HUES6 (cell line): ENCODE data around the gene SLC25A42.

ENCODE experiments used
- H3K27ac ChIP-seq: 2 replicates; pipeline ENCODE4 v1.7.0; 2013; ENCODE audit warnings: low read depth, mild to moderate bottlenecking, low read length, inconsistent platforms
- H3K27me3 ChIP-seq: 2 replicates; pipeline ENCODE4 v1.6.1; 2013; ENCODE audit warnings: low read length; ENCODE audit not compliant: control insufficient read depth, insufficient read depth
- H3K36me3 ChIP-seq: 2 replicates; pipeline ENCODE4 v1.6.1; 2013; ENCODE audit warnings: low read length; ENCODE audit not compliant: control insufficient read depth, insufficient read depth
- H3K4me1 ChIP-seq: 2 replicates; pipeline ENCODE4 v1.6.1; 2013; ENCODE audit warnings: low read length; ENCODE audit not compliant: control insufficient read depth, insufficient read depth
- H3K4me3 ChIP-seq: 2 replicates; pipeline ENCODE4 v1.5.1; 2013; ENCODE audit warnings: low read depth, low read length
- H3K9ac ChIP-seq: one replicate; pipeline ENCODE4 v1.6.1; 2013; ENCODE audit warnings: mild to moderate bottlenecking, low read length
- H3K9me3 ChIP-seq: 2 replicates; pipeline ENCODE4 v1.6.1; 2013; ENCODE audit warnings: low read depth, low read length; ENCODE audit not compliant: control insufficient read depth, insufficient read depth

The SLC25A42 gene

DNA sequence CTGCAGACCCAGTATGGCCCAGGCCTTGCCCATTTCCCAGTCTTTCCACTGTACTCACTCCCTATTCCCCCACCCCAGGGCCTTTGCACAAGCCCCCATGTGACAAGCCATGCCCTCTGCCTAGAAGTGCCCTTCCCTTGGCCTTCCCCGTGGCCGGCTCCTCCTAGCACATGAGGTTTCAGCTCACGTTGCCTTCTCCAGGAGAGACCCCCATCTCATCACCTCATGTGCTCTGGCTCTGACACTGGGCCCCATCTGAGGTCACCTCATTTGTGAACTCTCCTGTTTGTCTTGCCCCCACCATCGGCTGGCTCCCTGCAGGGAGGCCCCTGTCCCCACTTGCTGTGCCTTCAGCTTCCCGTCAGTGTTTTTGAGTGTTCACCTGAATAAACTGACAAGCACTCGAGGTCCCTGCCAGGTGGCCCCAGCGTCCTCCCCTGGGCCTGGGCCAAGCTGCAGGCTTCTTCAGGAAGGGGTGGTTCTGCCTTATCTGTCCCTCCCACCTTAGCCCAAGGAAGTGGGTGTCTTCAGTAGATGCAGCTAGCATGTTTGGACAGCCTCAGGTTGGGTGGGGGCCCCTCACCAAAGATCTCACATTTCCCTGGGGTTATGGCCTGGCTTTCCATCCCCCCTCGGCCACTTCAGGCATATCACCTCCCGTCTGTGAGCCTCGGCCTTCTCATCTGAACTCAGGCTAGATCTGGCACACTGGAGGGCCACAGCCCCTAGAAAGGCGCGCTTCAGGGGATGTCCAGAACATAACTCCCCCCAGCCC is 3.8 kb upstream of the SLC25A42 start:
- peaks cover 17% of the 10 kb centered on the region for H3K4me1 ChIP-seq
- H3K9me3 ChIP-seq, result no peaks in the 10 kb centered on the region
- H3K27ac ChIP-seq, result no peak overlapping the region
- H3K4me3 ChIP-seq, result no peak overlapping the region
- H3K9ac ChIP-seq, result no peak overlapping the region
- peaks cover 10% of the 10 kb centered on the region for H3K27me3 ChIP-seq
- peaks cover 43% of the 10 kb centered on the region for H3K36me3 ChIP-seq

DNA sequence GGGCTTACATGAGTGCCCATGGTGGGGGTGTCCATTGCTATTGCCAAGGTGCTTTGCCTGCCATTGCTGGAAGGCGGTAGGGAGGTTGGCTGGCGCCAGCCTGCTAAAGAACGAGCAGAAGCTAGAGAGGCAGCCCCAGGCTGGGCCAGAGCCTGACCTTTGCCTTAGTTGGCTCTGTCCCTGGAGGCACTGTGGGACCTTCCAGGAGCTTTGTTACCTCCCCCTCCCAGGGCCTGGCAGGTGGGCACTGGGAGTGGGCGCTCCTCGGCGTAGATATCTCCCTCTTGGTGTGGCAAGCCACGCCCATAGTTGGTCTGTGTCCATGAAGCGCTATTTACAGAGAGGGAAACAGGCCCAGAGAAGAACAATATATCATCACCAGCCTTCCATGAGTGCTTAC is 2.3 kb upstream of the SLC25A42 start:
- Histone ChIP-seq H3K9ac (no peak overlapping the region), H3K27me3 (peaks cover 15% of the 10 kb centered on the region), H3K9me3 (no peaks in the 10 kb centered on the region), H3K4me3 (no peak overlapping the region), H3K4me1 (peaks cover 23% of the 10 kb centered on the region), H3K36me3 (peaks cover 33% of the 10 kb centered on the region), H3K27ac (no peak overlapping the region)

DNA sequence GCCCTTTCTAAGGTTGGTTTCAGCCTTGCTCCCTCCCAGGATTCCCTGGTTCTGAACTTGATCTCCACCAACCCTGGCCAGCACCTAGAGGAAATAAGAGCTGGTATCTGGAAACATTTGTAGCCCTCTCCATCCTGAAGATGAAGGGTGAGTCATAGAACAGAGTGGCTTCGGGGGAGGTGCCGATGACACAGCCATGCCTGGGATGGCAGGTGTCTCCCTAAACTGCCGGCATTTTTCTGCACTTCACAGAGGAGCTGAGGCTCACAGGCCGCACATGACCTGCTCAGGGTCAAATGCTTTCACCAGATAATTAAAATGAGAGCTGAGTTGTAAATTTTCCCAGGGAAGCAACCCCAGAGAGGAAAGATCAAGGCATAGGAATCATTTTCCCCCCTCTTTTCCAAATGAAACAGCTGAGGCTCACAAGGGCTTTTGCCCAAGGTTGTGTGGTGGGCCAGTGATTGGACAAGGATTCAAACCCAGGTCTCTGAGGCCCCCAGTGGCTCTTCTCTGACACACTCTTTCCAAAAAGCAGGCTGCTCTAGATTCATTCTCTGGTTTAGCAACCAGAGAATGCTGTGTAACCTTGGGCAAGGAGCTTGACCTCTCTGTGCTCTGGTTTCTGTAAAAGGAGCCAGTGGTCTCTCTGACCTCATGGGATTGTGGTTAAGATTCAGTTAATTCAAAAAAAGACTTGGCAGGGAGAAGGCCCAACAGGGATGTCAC is 1.2 kb upstream of the SLC25A42 start:
- Histone ChIP-seq H3K4me1 (peaks cover 23% of the 10 kb centered on the region), H3K9ac (peak overlapping the region; percentile 65), H3K9me3 (no peaks in the 10 kb centered on the region), H3K27me3 (peaks cover 26% of the 10 kb centered on the region), H3K4me3 (peak overlapping the region; percentile 63), H3K36me3 (peaks cover 23% of the 10 kb centered on the region), H3K27ac (no peak overlapping the region)

DNA sequence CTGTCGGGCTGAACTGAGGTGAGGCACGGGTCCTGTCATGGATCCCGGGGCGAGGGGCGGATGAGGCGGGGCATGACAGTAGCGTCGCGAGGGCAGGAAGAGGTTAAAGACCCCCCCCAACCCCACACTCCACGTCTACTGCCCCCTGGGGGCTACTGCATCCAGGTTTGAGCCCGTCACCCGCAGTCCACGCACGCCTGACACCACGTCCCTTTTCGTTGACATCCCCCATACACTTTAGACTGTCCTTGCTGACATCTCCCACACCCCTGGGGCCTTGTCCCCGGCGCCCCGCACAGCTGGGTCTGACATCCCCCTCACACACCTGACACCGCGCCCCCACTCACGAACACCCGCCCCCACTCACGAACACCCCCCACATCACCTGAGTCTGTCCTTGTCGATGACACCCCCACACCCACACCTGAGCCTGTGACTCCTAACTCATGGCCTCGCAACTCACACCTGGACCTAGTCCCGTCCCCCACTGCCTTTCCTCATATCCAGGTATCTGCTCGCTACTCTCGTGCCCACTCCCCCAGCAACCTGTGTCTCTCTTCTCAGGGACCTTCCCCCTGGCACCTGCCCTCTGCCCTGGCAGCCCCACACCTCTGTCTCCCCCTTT is 416 bp downstream of the SLC25A42 start:
- peak overlapping the region; percentile 63 for H3K4me3 ChIP-seq
- no peak overlapping the region for H3K27ac ChIP-seq
- no peaks in the 10 kb centered on the region for H3K9me3 ChIP-seq
- no peak overlapping the region for H3K9ac ChIP-seq
- H3K27me3 ChIP-seq, result peaks cover 29% of the 10 kb centered on the region
- H3K4me1 ChIP-seq, result peaks cover 23% of the 10 kb centered on the region
- H3K36me3 ChIP-seq, result peaks cover 10% of the 10 kb centered on the region; the same call in 1 of the 2 replicates

DNA sequence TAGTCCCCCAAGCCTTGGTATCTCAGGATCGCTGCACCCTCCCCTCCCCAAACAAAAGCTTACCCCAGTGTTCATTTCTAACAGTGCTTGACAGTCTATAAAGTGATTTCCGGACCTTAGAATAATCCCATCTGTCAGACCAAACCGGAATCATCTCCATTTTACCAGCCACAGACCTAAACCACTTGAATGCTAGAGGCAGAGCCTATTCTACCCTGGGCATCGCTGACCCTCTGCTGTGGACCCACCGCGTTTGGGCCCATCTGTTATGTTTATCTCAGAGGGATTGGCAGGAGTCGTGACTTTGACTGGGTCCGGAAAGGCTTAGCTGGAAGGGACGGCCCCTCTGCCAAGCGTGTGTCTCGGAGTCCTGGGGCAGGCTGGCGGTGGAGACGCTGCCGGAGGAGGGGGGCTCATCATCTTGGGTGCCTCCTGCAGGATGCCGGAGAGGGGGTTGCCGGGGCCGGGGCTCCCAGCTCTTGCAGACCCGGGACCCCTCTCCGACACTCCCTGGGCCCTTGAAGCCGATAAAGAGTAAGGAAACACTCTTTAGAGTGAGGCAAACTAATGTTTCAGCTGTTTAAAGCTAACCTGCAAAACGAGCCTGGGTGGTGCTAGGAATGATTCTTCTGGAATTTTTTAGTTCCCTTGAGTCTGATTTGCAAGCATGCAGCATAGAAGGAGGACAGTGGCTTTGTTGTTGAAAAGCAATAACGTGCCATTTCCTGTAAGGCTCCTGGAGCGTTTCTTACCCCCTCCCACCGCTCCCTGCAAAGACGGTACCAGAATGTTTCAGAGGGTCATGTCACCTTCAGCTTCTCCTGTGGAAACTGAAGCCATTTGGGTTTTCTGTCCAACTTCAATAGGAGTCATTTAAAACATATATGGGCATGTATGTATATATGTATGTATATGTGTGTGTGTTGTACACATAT is 1.3 kb downstream of the SLC25A42 start:
- H3K9me3 ChIP-seq, result no peaks in the 10 kb centered on the region
- H3K36me3 ChIP-seq, result 0 out of 2 replicates have a peak, but pooled peaks cover 2% of the 10 kb centered on the region
- no peak overlapping the region for H3K27ac ChIP-seq
- peaks cover 23% of the 10 kb centered on the region for H3K4me1 ChIP-seq
- H3K4me3 ChIP-seq, result peak overlapping the region; percentile 63
- H3K9ac ChIP-seq, result no peak overlapping the region
- H3K27me3 ChIP-seq, result peaks cover 32% of the 10 kb centered on the region

DNA sequence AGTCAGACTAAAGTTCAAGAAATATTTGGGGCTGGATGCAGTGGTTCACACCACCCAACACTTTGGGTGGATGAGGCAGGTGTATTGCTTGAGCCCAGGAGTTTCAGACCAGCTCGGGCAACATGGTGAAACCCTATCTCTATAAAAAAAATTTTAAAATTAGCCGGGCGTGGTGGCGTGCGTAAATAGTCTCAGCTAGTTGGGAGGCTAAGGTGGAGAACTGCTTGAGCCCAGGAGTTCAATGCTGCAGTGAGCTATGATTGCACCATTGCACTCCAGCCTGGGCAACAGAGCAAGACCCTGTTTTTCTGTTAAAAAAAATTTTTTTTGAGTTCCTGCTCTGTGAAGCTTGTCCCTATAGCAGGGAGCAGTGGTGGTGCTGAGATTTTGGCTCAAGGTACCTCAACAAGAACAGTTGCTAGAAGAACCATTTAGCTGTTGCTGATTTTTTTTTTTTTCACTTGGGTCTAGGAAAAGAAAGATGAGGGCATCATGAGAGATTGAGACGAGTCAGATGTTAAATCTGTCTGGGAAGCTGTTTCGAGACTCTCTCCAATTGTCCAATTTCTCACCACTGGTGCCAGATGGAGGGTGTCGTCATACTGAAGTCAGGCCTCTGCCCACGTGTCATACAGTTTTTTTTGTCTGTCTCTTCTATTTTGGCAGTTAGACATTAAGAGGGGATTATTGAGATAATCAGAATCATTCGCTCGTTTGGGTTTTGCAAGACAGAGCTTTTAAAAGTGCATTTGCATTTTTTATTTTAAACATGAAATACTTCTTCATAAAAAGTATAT is 3.7 kb downstream of the SLC25A42 start:
- H3K27ac ChIP-seq, result no peak overlapping the region
- no peak overlapping the region for H3K9ac ChIP-seq
- H3K36me3 ChIP-seq, result no peaks in the 10 kb centered on the region

DNA sequence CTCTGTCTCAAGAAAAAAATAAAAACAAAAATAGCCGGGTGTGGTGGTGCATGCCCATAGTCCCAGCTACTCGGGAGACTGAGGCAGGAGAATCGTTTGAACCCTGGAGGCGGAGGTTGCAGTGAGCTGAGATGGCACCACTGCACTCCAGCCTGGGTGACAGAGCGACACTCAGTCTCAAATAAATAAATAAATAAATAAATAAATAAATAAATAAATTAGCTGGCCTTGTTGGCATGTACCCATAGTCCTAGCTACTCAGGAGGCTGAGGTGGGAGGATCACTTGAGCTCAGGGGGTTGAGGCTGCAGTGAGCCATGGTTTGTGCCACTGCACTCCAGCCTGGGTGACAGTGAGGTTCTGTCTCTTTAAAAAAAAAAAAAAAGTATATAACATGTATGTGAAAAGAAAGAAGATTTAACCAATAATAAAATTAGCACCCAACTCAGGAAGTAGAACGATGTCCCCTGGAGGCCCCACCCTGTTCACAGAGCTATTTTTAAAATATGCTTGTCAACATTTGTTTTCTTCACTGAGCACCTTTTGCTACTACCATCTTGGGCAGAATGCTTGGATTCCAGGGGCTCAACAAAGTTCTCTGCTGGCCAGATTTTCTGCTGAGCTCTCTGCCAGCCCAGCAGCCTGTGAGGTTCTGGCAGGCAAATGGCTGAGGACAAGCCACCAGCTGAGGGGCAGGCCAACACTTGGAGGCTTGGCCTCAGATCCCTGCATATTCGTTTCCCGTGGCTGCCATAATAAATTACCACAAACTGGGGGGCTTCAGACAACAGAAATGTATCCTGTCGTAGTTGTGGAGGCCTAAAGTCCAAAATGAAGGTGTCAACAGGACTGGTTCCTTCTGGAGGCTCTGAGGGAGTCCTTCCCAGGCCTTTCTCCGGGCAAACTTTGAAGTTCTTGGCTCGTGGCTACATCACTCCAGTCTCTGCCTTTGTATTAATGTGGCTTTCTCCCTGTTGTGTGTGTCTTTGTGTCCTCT is 5.2 kb downstream of the SLC25A42 start:
- H3K36me3 ChIP-seq, result no peaks in the 10 kb centered on the region
- H3K27me3 ChIP-seq, result peaks cover 37% of the 10 kb centered on the region
- H3K27ac ChIP-seq, result no peak overlapping the region
- H3K4me3 ChIP-seq, result no peak overlapping the region
- H3K4me1 ChIP-seq, result peaks cover 15% of the 10 kb centered on the region
- no peak overlapping the region for H3K9ac ChIP-seq
- no peaks in the 10 kb centered on the region for H3K9me3 ChIP-seq

More for the DNA sequence above, 3.7 kb downstream of the SLC25A42 start:
- Histone ChIP-seq H3K4me1 (peaks cover 18% of the 10 kb centered on the region), H3K9me3 (no peaks in the 10 kb centered on the region), H3K4me3 (no peak overlapping the region), H3K27me3 (peaks cover 37% of the 10 kb centered on the region)

DNA sequence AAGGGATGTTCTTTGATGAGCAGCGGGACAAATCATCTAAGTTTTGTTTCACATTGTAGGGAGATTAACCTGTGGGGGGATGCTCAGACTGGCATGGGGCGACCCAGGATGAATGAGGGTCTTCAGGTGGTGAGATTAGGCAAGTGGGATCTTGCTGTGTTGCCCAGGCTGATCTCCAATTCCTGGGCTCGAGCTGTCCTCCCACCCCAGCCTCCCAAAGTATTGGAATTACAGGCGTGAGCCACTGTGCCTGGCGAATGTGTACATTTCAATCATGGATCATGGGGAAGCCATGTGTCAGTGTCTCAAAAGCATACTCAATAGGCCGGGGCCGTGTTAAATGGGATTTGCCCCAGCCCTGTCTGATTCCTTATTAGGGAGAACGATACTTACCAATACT is 8.1 kb downstream of the SLC25A42 start:
- Histone ChIP-seq H3K9me3 (no peaks in the 10 kb centered on the region), H3K27ac (no peak overlapping the region), H3K36me3 (no peaks in the 10 kb centered on the region), H3K4me3 (no peak overlapping the region), H3K9ac (no peak overlapping the region), H3K27me3 (peaks cover 25% of the 10 kb centered on the region), H3K4me1 (no peaks in the 10 kb centered on the region)

DNA sequence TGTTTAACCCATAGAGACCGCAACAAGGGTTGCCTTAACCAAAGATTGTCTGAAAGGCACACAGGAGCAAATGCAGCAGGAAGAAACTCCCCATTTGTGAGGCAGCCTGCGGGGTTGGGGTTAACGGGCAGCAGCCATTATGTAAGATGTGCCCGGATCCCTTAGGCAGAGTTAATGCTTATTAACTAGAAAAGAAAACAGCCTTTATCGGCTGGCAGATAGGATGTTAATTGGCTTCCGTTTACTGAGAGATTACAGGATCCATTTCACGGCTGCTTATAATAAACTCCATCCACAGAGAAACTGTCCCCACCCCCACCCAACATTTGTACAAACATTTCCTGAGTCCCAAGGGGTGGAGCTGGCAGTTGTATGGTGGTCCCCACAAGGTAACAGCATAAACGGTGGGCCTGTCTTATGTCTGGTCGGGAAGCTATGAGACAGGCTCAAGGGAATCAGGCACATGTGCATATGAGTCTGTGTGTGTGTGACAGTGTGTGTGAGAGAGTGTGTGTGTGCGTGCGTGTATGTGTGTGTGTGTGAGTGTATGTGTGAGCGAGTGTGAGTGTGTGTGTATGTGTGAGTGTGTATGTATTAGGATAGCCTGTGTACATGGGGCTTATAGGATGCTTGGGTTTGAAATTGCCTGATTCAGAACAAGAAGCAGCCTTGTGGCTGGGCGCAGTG is 10.5 kb downstream of the SLC25A42 start:
- Histone ChIP-seq H3K4me1 (no peaks in the 10 kb centered on the region), H3K27ac (no peak overlapping the region), H3K9me3 (no peaks in the 10 kb centered on the region), H3K4me3 (no peak overlapping the region), H3K27me3 (peaks cover 14% of the 10 kb centered on the region; the same call in 1 of the 2 replicates), H3K36me3 (no peaks in the 10 kb centered on the region), H3K9ac (no peak overlapping the region)
